Endothelial cell of umbilical vein (primary cell): ENCODE measurements around the gene HOXD3. TPM values are rescaled to one million over a fixed set of nuclear protein-coding genes. Genes with fewer than 3 reads are reported as not detected.

Experiments
- BruUV-seq: library from RNA; stranded (reverse); fragments of 400-500 nt; replicated peaks from 2 replicates; lab custom pipeline; 2021; lab: Mats Ljungman, UMichigan
- CTCF ChIA-PET: fragments of 300-600, 350-600 bp; sonication (Branson Sonifier 250); formaldehyde crosslinking; loops from one replicate; lab custom pipeline; 2021; ENCODE audit warnings: antibody characterized with exemption, inconsistent platforms; lab: Charles Lee
- POLR2A ChIA-PET: fragments of 300-600, 350-600 bp; sonication (Branson Sonifier 250); formaldehyde crosslinking; loops from one replicate; lab custom pipeline; 2021; ENCODE audit warnings: antibody characterized with exemption, inconsistent platforms; lab: Charles Lee
- DNase-seq: peaks from one replicate; pipeline ENCODE4 v3.0.0-alpha.2; 2011; ENCODE audit warnings: low read depth, low spot score
- FAIRE-seq: peaks from 2 replicates; lab custom pipeline; 2011; peaks lifted over from hg19 to GRCh38; lab: Jason Lieb, UNC
- H2AFZ ChIP-seq: 2 replicates; pipeline ENCODE4 v1.6.0; 2012; ENCODE audit warnings: low read depth, low read length, control low read depth, inconsistent platforms
- H3K27ac ChIP-seq: 2 replicates; pipeline ENCODE4 v1.5.1; 2011; ENCODE audit warnings: low read depth, mild to moderate bottlenecking, control low read depth, low read length, moderate library complexity; ENCODE audit not compliant: insufficient read depth
- H3K27me3 ChIP-seq, 2 experiments: 2 replicates each; pipeline versions ENCODE4 v1.6.0 to v1.6.1; 2011; ENCODE audit warnings: low read length in 2 of 2, mixed read lengths in 1 of 2; ENCODE audit not compliant: control insufficient read depth in 2 of 2, insufficient read depth in 2 of 2
- H3K36me3 ChIP-seq, 2 experiments: 2 replicates in 1 of 2; 3 replicates in 1 of 2; pipeline ENCODE4 v1.5.1; 2011; ENCODE audit warnings: low read length in 2 of 2, mild to moderate bottlenecking in 1 of 2, moderate library complexity in 1 of 2; ENCODE audit not compliant: control insufficient read depth in 2 of 2, insufficient read depth in 2 of 2; ENCODE audit errors: extremely low read depth in 1 of 2
- H3K4me1 ChIP-seq: 3 replicates; pipeline ENCODE4 v1.5.1; 2011; ENCODE audit warnings: mild to moderate bottlenecking, low read length; ENCODE audit not compliant: control insufficient read depth, insufficient read depth; ENCODE audit errors: extremely low read depth
- H3K4me2 ChIP-seq: 2 replicates; pipeline ENCODE4 v1.6.1; 2011; ENCODE audit warnings: low read length, control low read depth, mixed read lengths; ENCODE audit not compliant: insufficient read depth
- H3K4me3 ChIP-seq, 3 experiments: fragments of 200-600 bp in 1 of 3; sonication (generic), shearing (Covaris generic) in 1 of 3; replicated peaks in 1 of 3; 2 replicates each; pipeline ENCODE4 v1.5.1; 2011 to 2016; ENCODE audit warnings: control low read depth in 3 of 3, low read length in 3 of 3, mild to moderate bottlenecking in 2 of 3, inconsistent platforms in 1 of 3, low read depth in 1 of 3, moderate library complexity in 1 of 3; ENCODE audit not compliant: insufficient read depth in 1 of 3
- H3K79me2 ChIP-seq: 2 replicates; pipeline ENCODE4 v1.6.0; 2012; ENCODE audit warnings: low read length, inconsistent platforms; ENCODE audit not compliant: control insufficient read depth, insufficient read depth
- H3K9ac ChIP-seq: replicated peaks from 2 replicates; pipeline ENCODE3; 2011; ENCODE audit warnings: low read length, control low read depth; ENCODE audit not compliant: insufficient read depth; ENCODE audit errors: extremely low read depth
- H3K9me1 ChIP-seq: replicated peaks from 3 replicates; pipeline ENCODE4 v1.6.0; 2011; ENCODE audit warnings: mild to moderate bottlenecking, low read length; ENCODE audit not compliant: control insufficient read depth, insufficient read depth; ENCODE audit errors: extremely low read depth
- H3K9me3 ChIP-seq: replicated peaks from 2 replicates; pipeline ENCODE4 v1.5.1; 2012; ENCODE audit warnings: low read length, inconsistent platforms; ENCODE audit not compliant: control insufficient read depth, insufficient read depth
- H4K20me1 ChIP-seq: replicated peaks from 2 replicates; pipeline ENCODE3; 2011; ENCODE audit warnings: mild to moderate bottlenecking, low read length; ENCODE audit not compliant: control insufficient read depth, insufficient read depth; ENCODE audit errors: extremely low read depth
- EZH2 ChIP-seq: IDR thresholded peaks from 2 replicates; pipeline ENCODE4 v1.6.1; 2012; ENCODE audit warnings: borderline replicate concordance, low read depth, mild to moderate bottlenecking, moderate library complexity, low read length, inconsistent platforms; ENCODE audit not compliant: severe bottlenecking
- FOS ChIP-seq: IDR thresholded peaks from 2 replicates; pipeline ENCODE4 v1.6.1; 2011; ENCODE audit warnings: mild to moderate bottlenecking, low read length, moderate library complexity, borderline replicate concordance; ENCODE audit not compliant: insufficient read depth
- GATA2 ChIP-seq: IDR thresholded peaks from 2 replicates; pipeline ENCODE4 v1.7.0; 2011; ENCODE audit warnings: low read depth, mild to moderate bottlenecking, moderate library complexity, mixed read lengths, low read length; ENCODE audit not compliant: insufficient read length, insufficient read depth
- JUN ChIP-seq: IDR thresholded peaks from 2 replicates; pipeline ENCODE4 v1.6.1; 2011; ENCODE audit warnings: borderline replicate concordance, low read depth; ENCODE audit not compliant: insufficient read length, insufficient read depth
- MYC ChIP-seq: IDR thresholded peaks from one replicate; pipeline ENCODE4 v1.6.1; 2011; ENCODE audit warnings: mild to moderate bottlenecking, low read depth, low read length
- POLR2A ChIP-seq: IDR thresholded peaks from 2 replicates; pipeline ENCODE4 v1.6.1; 2012; ENCODE audit warnings: low read depth, mild to moderate bottlenecking, control low read depth, low read length
- POLR2AphosphoS5 ChIP-seq: IDR thresholded peaks from 2 replicates; pipeline ENCODE4 v1.6.1; 2012; ENCODE audit warnings: low read depth, mild to moderate bottlenecking, control low read depth, low read length, moderate library complexity; ENCODE audit not compliant: insufficient read depth
- dilution Hi-C: fragments of 300-500 bp; cut with MboI; formaldehyde crosslinking; loops from one replicate; pipeline ENCODE4 v1.15.0; 2019; ENCODE audit warnings: low sequenced_read_pairs; ENCODE audit not compliant: extremely low pct_ligation_motif_present
- intact Hi-C: fragments of 100-400 bp; cut with micrococcal nuclease; formaldehyde crosslinking; loops from one replicate; pipeline ENCODE4 v1.10.0; 2022
- polyA plus RNA-seq, 4 experiments: library from polyadenylated mRNA; depleted of rRNA in 3 of 4; stranded (reverse) in 3 of 4; unstranded in 1 of 4; fragments of >200 nt; gene quantifications; 2 replicates each; pipeline versions ENCODE4 v1.2.1 to v1.2.3, GENCODE V29; 2011 to 2012; ENCODE audit warnings: missing spikeins in 1 of 4
- total RNA-seq: library from RNA; stranded (reverse); gene quantifications from 2 replicates; pipeline ENCODE4 v1.2.3, GENCODE V29; 2021
- TF ChIP-seq, protein P1 (sequence below), 2 donors: IDR thresholded peaks; 1 replicate in 1 of 2; 2 replicates in 1 of 2; pipeline ENCODE4 v1.5.1; 2011; ENCODE audit warnings: low read length in 2 of 2, mild to moderate bottlenecking in 2 of 2, moderate library complexity in 2 of 2, control low read depth in 1 of 2, inconsistent platforms in 1 of 2, low read depth in 1 of 2; ENCODE audit not compliant: insufficient read depth in 1 of 2; ENCODE audit errors: extremely low read depth in 1 of 2
- TF ChIP-seq, protein P2 (sequence below): IDR thresholded peaks from 2 replicates; pipeline ENCODE4 v1.6.1; 2011; ENCODE audit not compliant: insufficient read depth, insufficient read length

HOXD3 gene
- total and polyA plus RNA-seq, 2 donors (not counting 3 experiments of a cell fraction or from before 2014, with no cell fraction given), result 2.9 to 20.9 TPM

DNA sequence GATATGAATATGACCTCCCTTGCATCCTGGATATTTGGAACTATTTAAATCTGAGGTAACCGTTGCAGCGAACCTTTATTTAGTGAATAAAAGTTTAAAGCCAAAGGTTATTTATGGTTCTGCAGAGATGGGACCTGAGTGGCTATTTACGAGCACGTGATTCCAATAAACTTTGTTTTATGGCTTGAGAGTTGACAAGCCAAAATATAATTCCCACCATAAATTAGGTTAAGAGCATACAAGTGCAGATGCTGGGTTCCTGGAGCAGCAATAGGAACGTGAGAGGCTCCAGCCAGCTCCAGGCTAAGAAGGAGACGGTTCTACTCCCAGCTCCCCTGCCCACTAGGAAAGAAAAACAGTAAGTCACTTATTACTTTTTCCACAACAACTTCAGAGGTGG, 11.0 kb upstream of the HOXD3 start:
- dilution Hi-C loops, result loop anchor here (25.0 kb wide), 1 partner anchor 491 kb away; no protein-coding TSS in a partner anchor
- Histone ChIP-seq H3K4me1 (no peaks in the 10 kb centered on the region), H3K4me3 (no peak overlapping the region), H3K9me1 (no peaks in the 10 kb centered on the region), H3K27me3 (no peaks in the 10 kb centered on the region), H3K36me3 (peaks cover 2 to 9% of the 10 kb centered on the region in 2 experiments), H2AFZ (no peak overlapping the region), H3K27ac (no peak overlapping the region), H3K79me2 (peaks cover 68% of the 10 kb centered on the region), H3K9ac (no peak overlapping the region), H4K20me1 (no peaks in the 10 kb centered on the region), H3K4me2 (no peak overlapping the region), H3K9me3 (no peaks in the 10 kb centered on the region)
- TF ChIP-seq POLR2A (no peak), FOS (no peak), JUN (no peak), MYC (no peak)
- TF ChIP-seq, protein P1, sequence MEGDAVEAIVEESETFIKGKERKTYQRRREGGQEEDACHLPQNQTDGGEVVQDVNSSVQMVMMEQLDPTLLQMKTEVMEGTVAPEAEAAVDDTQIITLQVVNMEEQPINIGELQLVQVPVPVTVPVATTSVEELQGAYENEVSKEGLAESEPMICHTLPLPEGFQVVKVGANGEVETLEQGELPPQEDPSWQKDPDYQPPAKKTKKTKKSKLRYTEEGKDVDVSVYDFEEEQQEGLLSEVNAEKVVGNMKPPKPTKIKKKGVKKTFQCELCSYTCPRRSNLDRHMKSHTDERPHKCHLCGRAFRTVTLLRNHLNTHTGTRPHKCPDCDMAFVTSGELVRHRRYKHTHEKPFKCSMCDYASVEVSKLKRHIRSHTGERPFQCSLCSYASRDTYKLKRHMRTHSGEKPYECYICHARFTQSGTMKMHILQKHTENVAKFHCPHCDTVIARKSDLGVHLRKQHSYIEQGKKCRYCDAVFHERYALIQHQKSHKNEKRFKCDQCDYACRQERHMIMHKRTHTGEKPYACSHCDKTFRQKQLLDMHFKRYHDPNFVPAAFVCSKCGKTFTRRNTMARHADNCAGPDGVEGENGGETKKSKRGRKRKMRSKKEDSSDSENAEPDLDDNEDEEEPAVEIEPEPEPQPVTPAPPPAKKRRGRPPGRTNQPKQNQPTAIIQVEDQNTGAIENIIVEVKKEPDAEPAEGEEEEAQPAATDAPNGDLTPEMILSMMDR (IDR thresholded peaks at IDR 0.05; ENCODE audit: extremely low read depth in 1 of 2, insufficient read depth in 1 of 2, low read depth in 1 of 2, low read length in 2 of 2), result no peak
- DNase-seq, result no peak
- no peak for FAIRE-seq
- ChIA-PET CTCF (interaction anchor here (1.9 to 9.3 kb wide), 2 partner anchors 307 to 408 kb away, joined by 7 to 338 read pairs; no protein-coding TSS in a partner anchor), POLR2A (no interaction called here)
- BruUV-seq, result no TSS peak
- intact Hi-C loops, result no loop called here

DNA sequence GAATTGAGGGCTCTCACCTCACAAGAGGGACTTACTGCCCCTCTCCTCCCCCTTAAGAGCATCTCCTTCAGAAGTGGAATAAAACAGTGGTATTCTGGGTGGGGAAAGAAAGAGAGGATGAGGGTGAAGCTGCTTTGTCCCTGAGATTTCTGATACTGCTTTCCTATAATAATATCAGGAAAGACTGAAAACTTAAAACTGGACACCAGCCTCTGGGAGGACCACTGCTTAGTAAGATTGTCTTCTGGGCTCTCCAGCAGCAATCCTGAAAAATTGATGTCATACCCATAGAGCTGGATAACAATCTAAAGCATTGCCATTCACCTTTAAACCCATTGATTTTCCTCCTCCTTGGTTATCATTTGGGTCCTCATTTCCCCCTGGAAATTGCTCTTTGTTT, 10.5 kb upstream of the HOXD3 start:
- TF ChIP-seq FOS, result no peak
- TF ChIP-seq MYC, result no peak
- TF ChIP-seq, protein P1 (IDR thresholded peaks at IDR 0.05; ENCODE audit: extremely low read depth in 1 of 2, insufficient read depth in 1 of 2, low read depth in 1 of 2, low read length in 2 of 2), result no peak
- no peak for TF ChIP-seq POLR2A
- no peak for TF ChIP-seq EZH2
- TF ChIP-seq POLR2AphosphoS5, result no peak
- no peak for TF ChIP-seq GATA2
- TF ChIP-seq JUN, result no peak
- TF ChIP-seq, protein P2, sequence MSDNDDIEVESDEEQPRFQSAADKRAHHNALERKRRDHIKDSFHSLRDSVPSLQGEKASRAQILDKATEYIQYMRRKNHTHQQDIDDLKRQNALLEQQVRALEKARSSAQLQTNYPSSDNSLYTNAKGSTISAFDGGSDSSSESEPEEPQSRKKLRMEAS, result no peak
- no peak overlapping the region for H3K4me3 ChIP-seq
- ChIA-PET POLR2A (no interaction called here), CTCF (interaction anchor here (1.9 to 9.3 kb wide), 2 partner anchors 307 to 408 kb away, joined by 7 to 338 read pairs; no protein-coding TSS in a partner anchor)
- no peak for DNase-seq
- BruUV-seq, result no TSS peak
- no peak overlapping the region for H3K9ac ChIP-seq
- H2AFZ ChIP-seq, result no peak overlapping the region
- H3K9me1 ChIP-seq, result no peaks in the 10 kb centered on the region
- intact Hi-C loops (no loop called here), dilution Hi-C loops (loop anchor here (25.0 kb wide), 1 partner anchor 491 kb away; no protein-coding TSS in a partner anchor)
- H3K9me3 ChIP-seq, result no peaks in the 10 kb centered on the region
- peaks cover 62% of the 10 kb centered on the region for H3K79me2 ChIP-seq
- H3K36me3 ChIP-seq, result peaks cover 2 to 9% of the 10 kb centered on the region in 2 experiments
- H3K27ac ChIP-seq, result no peak overlapping the region
- no peaks in the 10 kb centered on the region for H4K20me1 ChIP-seq
- no peaks in the 10 kb centered on the region for H3K4me1 ChIP-seq
- no peak overlapping the region for H3K4me2 ChIP-seq
- H3K27me3 ChIP-seq, result no peaks in the 10 kb centered on the region
- no peak for FAIRE-seq
